ENCODE measurements around the gene BRI3. TPM values are rescaled to one million over a fixed set of nuclear protein-coding genes. Genes with fewer than 3 reads are reported as not detected.

BRI3 gene
- total and polyA plus RNA-seq, 2 of the 13 experiments (the other 11 are each of a cell fraction or from before 2014, with no cell fraction given): 54.0 to 103 TPM

- TF ChIP-seq SKI (IDR thresholded peaks at IDR 0.05; ENCODE audit: partially characterized antibody): peak; percentile 69
- no peak for TF ChIP-seq ARID3A (IDR thresholded peaks at IDR 0.05; ENCODE audit: low read depth, low read length)
- TF ChIP-seq HDAC1 (CRISPR knock-in tag; IDR thresholded peaks at IDR 0.05): peak; percentile 97
- TF ChIP-seq E2F5 (CRISPR knock-in tag; conservative IDR thresholded peaks at IDR 0.05): 0 out of 2 replicates have a peak, but pooled peaks have one; percentile 44
- no peak for TF ChIP-seq SNAPC2 (CRISPR knock-in tag; IDR thresholded peaks at IDR 0.05)
- TF ChIP-seq MXD4 (CRISPR knock-in tag; IDR thresholded peaks at IDR 0.05): no peak; the same call in none of the 2 replicates
- no peak for TF ChIP-seq TCF7 (IDR thresholded peaks at IDR 0.05; ENCODE audit: low read depth)
- TF ChIP-seq NFYC (CRISPR knock-in tag; IDR thresholded peaks at IDR 0.05): peak; percentile 97
- TF ChIP-seq NFRKB (IDR thresholded peaks at IDR 0.05): no peak
- TF ChIP-seq RAD51 (IDR thresholded peaks at IDR 0.05; ENCODE audit: borderline replicate concordance): no peak
- peak; percentile 87 for TF ChIP-seq RARA (CRISPR knock-in tag; IDR thresholded peaks at IDR 0.05)
- peak; percentile 27 for TF ChIP-seq KLF13 (CRISPR knock-in tag; IDR thresholded peaks at IDR 0.05)
- TF ChIP-seq ZBTB7B (CRISPR knock-in tag; IDR thresholded peaks at IDR 0.05): peak; percentile 75
- no peak for TF ChIP-seq KLF9 (CRISPR knock-in tag; IDR thresholded peaks at IDR 0.05; ENCODE audit: low read depth)
- TF ChIP-seq ATF1 (CRISPR knock-in tag; IDR thresholded peaks at IDR 0.05): no peak
- TF ChIP-seq ZNF543 (CRISPR knock-in tag; IDR thresholded peaks at IDR 0.05): 0 out of 2 replicates have a peak, but pooled peaks have one; percentile 50
- TF ChIP-seq ZNF598 (CRISPR knock-in tag; IDR thresholded peaks at IDR 0.05; ENCODE audit: borderline replicate concordance): peak; percentile 41; the same call in 1 of the 2 replicates
- peak; percentile 72; the same call in 1 of the 2 replicates for TF ChIP-seq TGIF2 (CRISPR knock-in tag; IDR thresholded peaks at IDR 0.05)
- TF ChIP-seq NBN (conservative IDR thresholded peaks at IDR 0.05): no peak
- peak; percentile 85 to 95 for TF ChIP-seq NR2F1 (CRISPR knock-in tag; IDR thresholded peaks at IDR 0.05)
- TF ChIP-seq FOSL2 (CRISPR knock-in tag; IDR thresholded peaks at IDR 0.05): no peak
- TF ChIP-seq, protein P1, sequence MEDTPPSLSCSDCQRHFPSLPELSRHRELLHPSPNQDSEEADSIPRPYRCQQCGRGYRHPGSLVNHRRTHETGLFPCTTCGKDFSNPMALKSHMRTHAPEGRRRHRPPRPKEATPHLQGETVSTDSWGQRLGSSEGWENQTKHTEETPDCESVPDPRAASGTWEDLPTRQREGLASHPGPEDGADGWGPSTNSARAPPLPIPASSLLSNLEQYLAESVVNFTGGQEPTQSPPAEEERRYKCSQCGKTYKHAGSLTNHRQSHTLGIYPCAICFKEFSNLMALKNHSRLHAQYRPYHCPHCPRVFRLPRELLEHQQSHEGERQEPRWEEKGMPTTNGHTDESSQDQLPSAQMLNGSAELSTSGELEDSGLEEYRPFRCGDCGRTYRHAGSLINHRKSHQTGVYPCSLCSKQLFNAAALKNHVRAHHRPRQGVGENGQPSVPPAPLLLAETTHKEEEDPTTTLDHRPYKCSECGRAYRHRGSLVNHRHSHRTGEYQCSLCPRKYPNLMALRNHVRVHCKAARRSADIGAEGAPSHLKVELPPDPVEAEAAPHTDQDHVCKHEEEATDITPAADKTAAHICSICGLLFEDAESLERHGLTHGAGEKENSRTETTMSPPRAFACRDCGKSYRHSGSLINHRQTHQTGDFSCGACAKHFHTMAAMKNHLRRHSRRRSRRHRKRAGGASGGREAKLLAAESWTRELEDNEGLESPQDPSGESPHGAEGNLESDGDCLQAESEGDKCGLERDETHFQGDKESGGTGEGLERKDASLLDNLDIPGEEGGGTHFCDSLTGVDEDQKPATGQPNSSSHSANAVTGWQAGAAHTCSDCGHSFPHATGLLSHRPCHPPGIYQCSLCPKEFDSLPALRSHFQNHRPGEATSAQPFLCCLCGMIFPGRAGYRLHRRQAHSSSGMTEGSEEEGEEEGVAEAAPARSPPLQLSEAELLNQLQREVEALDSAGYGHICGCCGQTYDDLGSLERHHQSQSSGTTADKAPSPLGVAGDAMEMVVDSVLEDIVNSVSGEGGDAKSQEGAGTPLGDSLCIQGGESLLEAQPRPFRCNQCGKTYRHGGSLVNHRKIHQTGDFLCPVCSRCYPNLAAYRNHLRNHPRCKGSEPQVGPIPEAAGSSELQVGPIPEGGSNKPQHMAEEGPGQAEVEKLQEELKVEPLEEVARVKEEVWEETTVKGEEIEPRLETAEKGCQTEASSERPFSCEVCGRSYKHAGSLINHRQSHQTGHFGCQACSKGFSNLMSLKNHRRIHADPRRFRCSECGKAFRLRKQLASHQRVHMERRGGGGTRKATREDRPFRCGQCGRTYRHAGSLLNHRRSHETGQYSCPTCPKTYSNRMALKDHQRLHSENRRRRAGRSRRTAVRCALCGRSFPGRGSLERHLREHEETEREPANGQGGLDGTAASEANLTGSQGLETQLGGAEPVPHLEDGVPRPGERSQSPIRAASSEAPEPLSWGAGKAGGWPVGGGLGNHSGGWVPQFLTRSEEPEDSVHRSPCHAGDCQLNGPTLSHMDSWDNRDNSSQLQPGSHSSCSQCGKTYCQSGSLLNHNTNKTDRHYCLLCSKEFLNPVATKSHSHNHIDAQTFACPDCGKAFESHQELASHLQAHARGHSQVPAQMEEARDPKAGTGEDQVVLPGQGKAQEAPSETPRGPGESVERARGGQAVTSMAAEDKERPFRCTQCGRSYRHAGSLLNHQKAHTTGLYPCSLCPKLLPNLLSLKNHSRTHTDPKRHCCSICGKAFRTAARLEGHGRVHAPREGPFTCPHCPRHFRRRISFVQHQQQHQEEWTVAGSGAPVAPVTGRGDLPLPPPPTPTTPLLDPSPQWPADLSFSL (CRISPR knock-in tag; IDR thresholded peaks at IDR 0.05): no peak
Measured at GRCh38 chr7:98251601-98252424, 29.7 kb upstream of the BRI3 start, which contains the start of gene TECPR1 (continued).
